HG02623 (cell line): ENCODE data around the gene AEBP2.
"Not testable (repeated sequence)": the region's sequence is repeated elsewhere in the genome, so short reads cannot be mapped to it uniquely, and the experiment has no call there.

Experiments used
- ATAC-seq: cut with Tn5 transposase; IDR thresholded peaks from one replicate; pipeline ENCODE4 v1.9.1; 2021; ENCODE audit warnings: moderate library complexity; ENCODE audit not compliant: unreplicated experiment

The AEBP2 gene

DNA sequence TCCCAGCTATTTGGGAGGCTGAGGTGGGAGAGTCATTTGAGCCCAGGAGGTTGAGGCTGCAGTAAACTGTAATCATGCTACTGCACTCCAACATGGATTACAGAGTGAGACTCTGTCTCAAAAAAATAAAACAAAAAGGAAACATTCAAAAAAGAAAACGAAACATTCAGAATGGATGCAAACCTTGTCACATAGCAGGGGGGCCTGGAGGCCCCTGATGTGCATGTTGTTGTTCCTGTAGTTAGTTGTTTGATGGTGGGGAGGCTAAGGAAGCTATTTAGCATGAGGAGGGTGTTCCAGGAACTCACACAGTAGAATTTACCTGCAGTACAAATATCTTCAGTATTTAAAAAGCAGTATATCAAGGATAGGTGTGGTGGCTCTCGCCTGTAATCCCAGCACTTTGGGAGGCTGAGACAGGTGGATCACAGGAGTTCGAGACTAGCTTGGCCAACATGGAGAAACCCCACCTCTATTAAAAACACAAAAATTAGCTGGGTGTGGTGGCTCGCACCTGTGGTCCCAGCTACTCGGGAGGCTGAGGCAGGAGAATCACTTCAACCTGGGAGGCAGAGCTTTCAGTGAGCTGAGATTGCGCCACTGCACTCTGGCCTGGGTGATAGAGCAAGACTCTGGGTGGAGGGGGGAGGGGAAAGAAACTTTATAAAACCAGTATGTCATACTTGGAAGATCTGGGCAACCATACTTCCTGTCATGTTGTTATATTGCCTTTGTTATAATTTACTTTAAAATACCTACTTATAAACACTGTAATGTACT is 17.6 kb upstream of the AEBP2 start:
- ATAC-seq = no peak

DNA sequence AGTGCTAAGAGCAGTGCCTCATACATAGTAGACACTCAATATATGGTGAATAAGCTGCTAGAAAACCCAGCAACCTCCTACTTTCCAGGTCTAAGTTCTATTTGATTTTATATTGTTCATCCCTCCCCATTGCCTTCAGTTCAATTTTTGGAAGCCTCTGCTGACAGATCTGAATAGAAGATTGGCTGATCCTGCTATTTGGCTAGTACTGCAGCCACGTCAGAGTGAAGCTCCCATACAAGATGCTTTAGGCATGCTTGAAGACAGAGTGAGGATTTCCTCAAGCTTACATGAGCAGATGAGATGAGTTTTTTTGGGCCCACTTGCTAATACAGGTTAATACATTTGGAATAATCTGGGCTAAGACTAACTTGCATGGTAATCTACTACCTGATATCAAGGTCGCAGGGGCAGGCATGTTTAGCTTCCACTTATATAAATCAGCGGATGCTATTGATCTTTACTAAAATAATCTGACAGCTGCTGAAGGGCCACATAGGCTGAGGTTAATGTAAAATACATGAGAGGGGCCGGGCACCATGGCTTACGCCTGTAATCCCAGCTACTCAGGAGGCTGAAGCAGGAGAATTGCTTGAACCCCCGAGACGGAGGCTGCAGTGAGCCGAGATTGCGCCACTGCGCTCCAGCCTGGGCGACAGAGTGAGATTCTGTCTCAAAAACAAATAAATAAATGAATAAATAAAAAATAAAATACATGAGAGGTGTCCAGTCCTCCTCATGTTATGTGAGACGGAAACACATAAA is 15.9 kb upstream of the AEBP2 start:
- ATAC-seq = no peak

DNA sequence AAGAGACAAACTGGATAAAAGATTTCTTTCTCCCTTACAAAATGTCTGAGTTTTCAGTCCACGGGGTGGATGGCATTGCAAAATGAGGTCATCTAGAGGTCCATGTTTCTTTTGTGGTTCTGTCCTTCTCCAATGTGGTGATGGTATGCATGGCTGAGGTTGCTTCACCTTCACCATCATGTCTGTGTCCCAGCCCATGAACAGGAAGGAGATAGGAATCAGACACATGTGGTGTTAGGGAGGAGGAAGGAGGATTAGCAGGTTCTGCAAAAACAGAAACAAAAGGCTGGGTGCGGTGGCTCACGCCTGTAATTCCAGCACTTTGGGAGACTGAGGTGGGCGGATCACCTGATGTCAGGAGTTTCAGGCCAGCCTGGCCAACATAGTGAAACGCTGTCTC is 11.0 kb upstream of the AEBP2 start:
- no peak for ATAC-seq

DNA sequence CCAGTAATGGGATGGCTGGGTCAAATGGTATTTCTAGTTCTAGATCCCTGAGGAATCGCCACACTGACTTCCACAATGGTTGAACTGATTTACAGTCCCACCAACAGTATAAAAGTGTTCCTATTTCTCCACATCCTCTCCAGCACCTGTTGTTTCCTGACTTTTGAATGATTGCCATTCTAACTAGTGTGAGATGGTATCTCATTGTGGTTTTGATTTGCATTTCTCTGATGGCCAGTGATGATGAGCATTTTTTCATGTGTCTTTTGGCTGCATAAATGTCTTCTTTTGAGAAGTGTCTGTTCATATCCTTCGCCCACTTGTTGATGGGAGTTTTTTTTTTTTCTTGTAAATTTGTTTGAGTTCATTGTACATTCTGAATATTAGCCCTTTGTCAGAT is 9.8 kb upstream of the AEBP2 start:
- not testable (repeated sequence) for ATAC-seq

DNA sequence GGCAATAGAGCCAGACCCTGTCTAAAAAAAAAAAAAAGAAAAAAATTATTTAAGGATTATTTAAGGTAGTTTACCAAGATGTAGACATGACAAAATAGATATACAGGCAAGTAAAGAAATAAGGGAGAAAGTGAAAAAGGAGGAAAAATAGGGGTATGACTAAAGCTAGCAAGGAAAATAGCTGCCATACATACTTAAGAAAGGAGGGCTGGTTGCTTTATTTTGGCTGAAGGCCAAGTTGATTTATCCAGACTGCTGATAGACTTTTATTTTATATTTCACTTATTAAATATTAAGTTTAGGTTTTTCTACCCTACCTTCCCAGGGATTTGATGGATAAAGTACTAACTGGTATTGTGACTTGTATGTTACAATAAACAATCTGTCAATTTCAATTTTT is 8.3 kb upstream of the AEBP2 start:
- ATAC-seq = no peak

DNA sequence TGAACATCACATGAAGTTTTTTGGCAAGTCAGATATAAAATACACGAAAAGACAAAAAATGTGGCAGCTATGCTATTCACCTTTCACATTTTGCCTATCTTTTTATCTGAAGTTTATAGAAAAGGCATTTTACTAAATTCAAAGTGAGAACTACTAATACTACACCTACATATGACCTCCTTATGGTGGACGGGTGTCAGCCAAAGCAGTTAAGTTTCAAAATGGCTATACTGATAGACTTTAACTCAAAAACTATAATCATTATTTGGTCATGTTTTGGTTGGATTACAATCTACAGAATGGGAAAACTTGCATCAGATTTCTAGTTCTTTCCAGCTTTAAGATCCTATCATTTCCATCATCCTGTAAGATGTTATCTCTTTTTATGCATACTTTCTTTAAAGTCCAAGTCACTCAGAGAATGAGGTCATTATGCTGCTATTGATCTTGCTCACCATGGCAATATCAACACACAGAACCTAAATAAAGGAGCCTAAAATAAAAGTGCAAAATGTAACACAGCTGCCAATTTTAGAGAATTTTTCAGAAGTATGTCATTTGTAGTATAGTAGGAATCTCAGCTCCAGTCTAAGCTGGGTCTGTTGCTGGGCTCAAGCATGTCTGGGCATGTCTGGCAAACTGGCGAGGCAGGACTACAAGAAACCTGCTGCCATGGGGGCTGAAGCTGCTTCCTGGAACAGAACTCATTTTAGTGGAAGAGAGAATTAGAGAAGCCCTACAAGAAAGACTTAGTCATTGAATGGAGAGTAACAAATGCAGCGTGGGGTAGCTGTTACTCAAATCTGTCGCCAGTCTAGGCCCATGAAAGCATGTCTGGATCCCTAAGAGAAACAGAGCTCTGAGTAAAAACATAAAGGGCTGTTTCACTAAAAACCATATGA is 7.6 kb upstream of the AEBP2 start:
- peak; percentile 69 for ATAC-seq

DNA sequence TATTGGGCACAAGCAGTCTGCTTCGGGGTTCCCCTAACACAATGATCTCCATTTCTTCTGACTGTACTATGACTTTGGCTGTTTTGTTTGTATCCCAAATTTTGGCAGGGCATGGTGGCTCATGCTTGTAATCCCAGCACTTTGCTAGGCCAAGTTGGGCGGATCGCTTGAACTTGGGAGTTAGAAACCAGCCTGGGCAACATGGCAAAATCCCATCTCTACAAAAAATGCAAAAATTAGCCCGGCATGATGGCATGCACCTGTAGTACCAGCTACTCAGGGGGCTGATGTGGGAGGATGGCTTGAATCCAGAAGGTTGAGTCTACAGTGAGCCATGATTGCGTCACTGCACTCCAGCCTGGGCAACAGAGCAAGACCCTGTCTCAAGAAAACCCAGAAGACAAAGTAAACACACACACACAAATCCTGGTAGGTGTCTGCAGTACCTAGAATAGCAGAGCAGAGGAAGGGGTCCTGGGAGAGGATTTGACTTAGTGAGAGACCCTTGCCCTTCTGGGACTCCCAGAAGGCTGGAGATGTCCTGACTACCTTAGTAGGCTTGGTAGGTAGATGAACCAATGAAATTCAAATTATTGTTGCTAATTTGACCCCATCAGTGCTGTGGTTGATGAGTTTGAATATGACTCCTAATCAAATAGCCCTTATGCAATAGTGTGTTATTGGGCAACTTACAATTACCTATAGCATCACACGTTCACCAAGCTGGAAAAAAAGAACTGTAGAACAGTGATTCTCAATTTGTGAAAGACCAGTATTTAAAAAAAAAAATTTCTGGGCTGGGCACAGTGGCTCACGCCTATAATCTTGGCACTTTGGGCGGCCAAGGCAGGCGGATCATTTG is 6.8 kb upstream of the AEBP2 start:
- ATAC-seq = no peak

DNA sequence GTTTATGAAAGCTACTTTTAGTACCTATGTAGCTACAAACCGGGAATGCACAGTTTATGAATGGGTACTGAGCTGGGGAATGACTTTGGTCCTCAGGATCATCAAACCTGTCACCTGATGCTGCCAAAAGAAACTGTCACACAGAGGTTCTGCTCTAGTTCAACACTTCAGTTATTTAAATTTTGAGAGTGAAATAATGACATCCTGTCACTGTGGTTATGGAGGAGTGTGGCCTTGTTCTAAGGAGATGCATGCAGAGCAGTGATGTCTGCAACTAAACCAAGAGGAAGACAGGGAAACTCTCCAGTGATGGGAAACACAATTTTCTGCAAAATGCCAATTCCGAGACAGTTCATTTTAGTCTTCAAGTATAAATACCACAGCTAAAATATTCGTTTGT is 4.8 kb upstream of the AEBP2 start:
- ATAC-seq = no peak

DNA sequence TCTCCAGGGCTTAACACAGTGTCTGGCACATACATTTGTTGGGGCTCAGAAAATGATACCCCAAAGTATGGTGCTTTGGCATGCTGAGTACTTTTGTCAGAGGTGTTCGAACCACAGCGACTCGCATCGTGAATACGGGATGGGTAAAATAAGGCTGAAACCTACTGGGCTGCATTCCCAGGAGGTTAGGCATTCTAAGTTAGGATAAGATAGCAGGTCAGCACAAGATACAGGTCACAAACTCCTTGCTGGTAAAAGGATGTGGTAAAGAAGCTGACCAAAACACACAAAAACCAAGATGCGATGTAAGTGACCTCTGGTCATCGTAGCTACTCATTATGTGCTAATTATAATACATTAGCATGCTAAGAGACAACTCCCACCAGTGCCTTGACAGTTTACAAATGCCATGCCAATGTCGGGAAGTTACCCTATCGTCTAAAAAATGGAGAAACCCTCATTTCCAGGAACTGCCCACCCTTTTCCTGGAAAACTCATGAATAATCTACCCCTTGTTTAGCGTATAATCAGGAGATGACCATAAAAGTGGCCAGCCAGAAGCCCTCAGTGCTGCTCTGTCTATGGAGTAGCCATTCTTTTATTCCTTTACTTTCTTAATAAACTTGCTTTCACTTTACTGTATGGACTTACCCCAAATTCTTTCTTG is 3.3 kb upstream of the AEBP2 start:
- no peak for ATAC-seq

DNA sequence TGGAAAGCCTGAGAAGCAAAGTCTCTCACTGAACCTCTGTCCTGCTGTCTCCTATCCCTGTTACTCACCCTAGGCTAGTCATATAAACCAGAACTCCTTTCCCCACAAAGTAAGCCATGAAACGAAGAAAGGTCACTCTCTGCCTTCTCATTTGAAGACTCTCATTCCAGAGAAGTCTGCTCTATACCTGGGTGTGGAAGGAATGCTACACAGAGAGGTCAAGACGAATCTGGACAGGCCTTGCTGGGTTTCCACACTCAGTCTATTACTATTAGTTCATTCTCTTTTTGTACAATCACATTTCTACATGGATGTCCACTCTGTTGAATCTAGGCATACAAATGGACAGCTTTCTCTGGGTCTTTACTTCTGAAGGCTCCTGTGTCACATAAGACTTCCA is 2.4 kb upstream of the AEBP2 start:
- no peak for ATAC-seq

DNA sequence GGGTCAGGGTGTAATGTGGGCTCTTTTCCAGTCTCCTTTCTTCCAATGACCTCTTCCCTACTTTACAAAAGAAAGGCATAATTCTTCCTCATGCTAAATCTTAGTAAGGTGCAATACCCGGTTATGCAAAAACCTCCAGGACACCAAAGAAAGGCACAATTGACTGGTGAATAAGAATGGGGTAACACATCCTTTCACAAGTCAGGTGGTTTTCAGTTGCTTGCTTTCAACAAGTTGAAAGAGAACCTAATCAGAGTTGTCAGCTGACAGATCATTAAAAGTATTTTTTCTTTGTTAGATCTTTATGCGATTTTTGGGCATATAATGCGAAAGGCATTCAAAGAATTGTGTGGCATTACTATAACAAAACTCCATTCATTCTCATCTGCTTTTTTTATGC is 1.3 kb upstream of the AEBP2 start:
- no peak for ATAC-seq

DNA sequence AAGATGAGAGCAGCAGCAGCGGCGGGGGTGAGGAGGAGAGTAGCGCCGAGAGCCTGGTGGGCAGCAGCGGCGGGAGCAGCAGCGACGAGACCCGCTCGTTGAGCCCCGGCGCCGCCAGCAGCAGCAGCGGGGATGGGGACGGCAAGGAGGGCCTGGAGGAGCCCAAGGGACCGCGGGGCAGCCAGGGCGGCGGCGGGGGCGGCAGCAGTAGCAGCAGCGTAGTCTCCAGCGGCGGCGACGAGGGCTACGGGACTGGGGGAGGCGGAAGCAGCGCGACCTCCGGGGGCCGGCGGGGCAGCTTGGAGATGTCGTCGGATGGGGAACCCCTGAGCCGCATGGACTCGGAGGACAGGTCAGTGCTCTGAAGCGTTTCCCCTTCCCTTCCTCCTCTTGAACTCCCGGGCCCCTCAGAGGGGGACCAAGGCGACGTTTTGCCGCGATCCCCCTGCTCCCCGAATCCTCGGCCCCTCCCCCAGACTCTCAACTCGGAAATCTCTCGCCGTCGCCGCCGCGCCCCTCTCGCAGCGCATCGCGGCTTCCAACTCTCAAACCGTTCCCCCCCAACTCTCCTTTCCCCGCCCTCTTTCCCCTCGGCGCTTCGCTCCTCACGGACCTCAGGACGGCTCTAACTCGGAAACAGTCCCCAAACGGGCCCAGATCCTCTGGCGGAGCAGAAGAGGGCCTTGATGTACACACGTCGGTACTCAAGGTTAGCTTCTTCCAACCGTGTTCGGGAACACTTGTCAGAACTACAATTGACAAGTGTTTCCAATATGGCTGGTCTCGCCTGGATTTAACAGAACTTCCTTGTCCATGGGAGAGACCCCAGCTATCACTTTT is 947 bp downstream of the AEBP2 start:
- ATAC-seq = peak; percentile 34

DNA sequence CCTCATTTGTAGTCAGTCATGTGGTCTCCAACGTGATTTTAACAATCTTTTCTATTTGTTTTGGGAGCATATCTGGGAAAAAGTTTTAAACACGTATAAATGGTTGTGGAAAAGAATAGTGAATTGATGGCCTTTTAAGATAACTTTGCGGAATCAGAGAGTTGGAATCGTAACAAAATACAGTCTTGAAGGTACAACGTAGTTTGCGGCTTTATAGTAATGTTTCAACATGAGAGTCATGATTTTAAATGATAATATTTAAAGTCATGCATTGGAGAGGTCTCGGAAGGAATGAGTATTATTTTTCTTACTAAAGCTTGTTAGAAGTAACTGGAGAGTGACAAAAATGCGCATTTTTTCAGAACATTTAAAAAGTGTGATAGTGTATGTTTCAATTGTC is 1.6 kb downstream of the AEBP2 start:
- no peak for ATAC-seq

DNA sequence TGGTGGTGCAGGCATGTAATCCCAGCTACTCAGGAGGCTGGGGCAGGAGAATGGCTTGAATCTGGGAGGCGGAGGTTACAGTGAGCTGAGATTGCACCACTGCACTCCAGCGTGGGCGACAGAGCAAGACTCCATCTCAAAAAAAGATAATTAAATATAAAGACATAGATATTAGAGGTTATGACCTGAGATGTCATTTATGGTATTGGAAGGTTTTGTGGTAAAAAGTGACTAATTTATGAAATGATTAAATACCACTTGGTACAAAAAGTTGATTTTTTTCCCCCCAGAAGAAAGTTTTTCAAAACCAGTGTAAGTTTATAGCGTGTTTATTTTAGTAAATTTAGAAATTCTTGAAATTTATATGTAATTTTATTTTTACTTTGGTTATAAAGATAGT is 4.3 kb downstream of the AEBP2 start:
- no peak for ATAC-seq

DNA sequence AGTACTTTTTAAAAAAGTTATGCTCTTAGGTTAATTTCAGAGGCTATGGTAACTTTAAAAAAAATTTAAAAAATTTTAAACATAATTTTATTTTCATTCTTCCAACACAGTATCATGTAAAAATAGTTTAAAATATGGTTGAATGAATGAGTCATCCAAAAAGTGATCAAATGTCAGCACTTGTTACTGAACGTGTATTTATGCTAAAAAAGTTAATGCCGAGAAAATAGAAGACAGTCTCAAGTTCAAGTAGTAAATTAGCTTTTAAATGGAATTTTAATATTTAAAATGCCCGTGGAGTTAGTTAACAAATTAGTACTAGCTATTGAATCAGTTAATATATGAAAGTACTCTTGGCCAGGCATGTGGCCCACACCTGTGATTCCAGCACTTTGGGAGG is 4.8 kb downstream of the AEBP2 start:
- ATAC-seq = no peak

DNA sequence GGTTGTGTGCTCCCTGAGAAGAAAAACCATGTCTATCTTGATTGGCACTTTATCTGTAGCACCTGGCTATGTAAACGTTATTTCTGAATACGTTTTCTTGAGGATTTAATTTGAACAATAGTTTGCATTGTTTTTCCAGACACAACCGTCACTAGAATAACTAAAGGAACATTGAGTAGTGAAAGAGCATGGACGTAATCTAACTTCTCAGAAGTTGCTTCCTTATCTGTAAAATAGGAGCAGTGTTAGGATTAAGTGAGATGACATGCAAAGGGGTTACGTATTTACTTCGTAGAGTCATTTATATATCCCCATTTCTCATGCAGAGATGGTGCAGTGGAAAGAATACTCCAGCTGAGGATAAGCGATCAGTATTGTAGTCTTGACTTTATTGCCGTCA is 8.1 kb downstream of the AEBP2 start:
- no peak for ATAC-seq

DNA sequence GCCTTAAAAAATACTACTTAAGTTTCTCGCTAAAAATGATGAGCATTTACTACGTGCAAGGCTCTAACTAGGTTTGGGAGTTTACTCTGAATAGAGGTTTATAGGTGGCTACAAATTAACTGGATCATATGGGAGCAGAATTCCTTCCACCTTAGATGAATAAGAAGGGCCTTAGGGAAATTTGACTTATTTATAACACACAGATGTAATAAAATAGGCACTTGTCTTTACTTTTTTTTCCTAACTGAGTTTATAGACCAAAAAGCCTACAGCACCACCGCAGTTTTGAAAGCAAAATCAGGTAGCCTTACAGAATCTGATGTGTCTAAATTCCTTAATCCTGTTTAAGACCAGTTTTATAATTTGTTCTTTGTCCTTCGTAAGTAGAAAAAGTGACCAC is 10.5 kb downstream of the AEBP2 start:
- ATAC-seq = no peak

DNA sequence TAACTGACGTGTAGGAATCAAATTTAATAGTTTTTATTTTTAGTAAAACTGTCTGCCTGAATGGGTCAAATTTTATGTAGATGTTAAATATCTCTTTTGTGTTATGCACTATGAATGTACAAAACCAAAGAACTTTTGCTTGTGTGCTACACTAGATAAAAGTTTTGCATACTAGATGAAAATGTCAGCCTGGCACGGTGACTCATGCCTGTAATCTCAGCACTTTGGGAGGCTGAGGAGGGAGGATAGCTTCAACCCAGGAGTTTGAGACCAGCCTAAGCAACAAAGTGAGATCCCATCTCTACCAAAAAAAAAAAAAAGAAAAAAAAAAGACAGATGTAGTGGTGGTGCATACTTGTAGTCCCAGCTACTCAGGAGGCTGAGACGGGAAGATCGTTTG is 11.1 kb downstream of the AEBP2 start:
- no peak for ATAC-seq

DNA sequence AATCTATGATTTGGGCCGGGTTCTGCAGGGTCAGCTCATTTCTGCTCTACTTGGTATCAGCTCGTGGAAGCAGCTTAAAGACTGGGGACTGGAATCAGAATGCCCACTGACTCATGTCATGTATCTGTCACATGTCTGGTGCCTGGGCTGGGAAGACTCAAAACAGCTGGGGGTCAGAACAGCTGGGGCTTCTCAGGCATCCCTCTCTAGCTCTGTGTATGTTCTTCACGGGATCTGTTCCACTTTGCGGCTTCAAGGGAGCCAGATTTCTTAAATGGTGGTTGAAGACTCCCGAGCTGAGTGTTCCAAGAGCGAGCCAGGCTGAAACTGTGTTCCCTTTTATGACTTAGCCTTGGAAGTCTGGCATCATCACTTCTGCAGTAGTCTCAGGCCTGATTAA is 11.9 kb downstream of the AEBP2 start:
- ATAC-seq = no peak
